SU-DHL-6 (cell line): ENCODE measurements around the gene MR1.

Source experiments
- H2AFZ ChIP-seq: fragments of 200-600 bp; sonication (generic); 2 replicates; pipeline ENCODE4 v1.6.1; 2014; ENCODE audit warnings: low read depth, mild to moderate bottlenecking, moderate library complexity, mixed read lengths, antibody characterized with exemption, low read length; ENCODE audit not compliant: severe bottlenecking
- H3F3A ChIP-seq: fragments of 200-600 bp; shearing (Covaris generic); 2 replicates; pipeline ENCODE4 v1.6.0; 2016; ENCODE audit warnings: antibody characterized with exemption, mild to moderate bottlenecking; ENCODE audit not compliant: insufficient read depth
- H3K27ac ChIP-seq: fragments of 200-600 bp; sonication (generic); 2 replicates; pipeline ENCODE4 v1.5.1; 2016; ENCODE audit warnings: low read depth, mild to moderate bottlenecking, low read length, moderate library complexity, mixed read lengths
- H3K27me3 ChIP-seq: fragments of 200-600 bp; sonication (generic), shearing (Covaris generic); 2 replicates; pipeline ENCODE4 v1.6.0; 2014; ENCODE audit warnings: mild to moderate bottlenecking, low read length
- H3K36me3 ChIP-seq: fragments of 200-600 bp; sonication (generic); 2 replicates; pipeline ENCODE4 v1.6.1; 2014; ENCODE audit warnings: mild to moderate bottlenecking, low read length, mixed read lengths
- H3K4me2 ChIP-seq: fragments of 300-600, 200-600 bp; shearing (Covaris generic), sonication (generic); 2 replicates; pipeline ENCODE4 v1.6.0; 2014; ENCODE audit warnings: low read length, low read depth, mild to moderate bottlenecking; ENCODE audit not compliant: poor library complexity, severe bottlenecking
- H3K4me3 ChIP-seq: fragments of 200-600 bp; sonication (generic); 2 replicates; pipeline ENCODE4 v1.5.1; 2014; ENCODE audit warnings: antibody characterized with exemption, low read length, mild to moderate bottlenecking, mixed read lengths; ENCODE audit not compliant: insufficient read depth, poor library complexity, severe bottlenecking
- H3K79me2 ChIP-seq: fragments of 200-600 bp; sonication (generic); 2 replicates; pipeline ENCODE4 v1.6.1; 2014; ENCODE audit warnings: mild to moderate bottlenecking, low read length, moderate library complexity; ENCODE audit not compliant: insufficient read depth
- H3K9ac ChIP-seq: fragments of 200-600 bp; sonication (generic); 2 replicates; pipeline ENCODE4 v1.7.0; 2014; ENCODE audit warnings: mild to moderate bottlenecking, low read length
- H3K9me2 ChIP-seq: fragments of 200-600 bp; sonication (generic); replicated peaks from 2 replicates; pipeline ENCODE4 v1.6.1; 2014; ENCODE audit warnings: low read length; ENCODE audit not compliant: insufficient read depth
- H3K9me3 ChIP-seq: fragments of 200-600 bp; sonication (generic); 2 replicates; pipeline ENCODE4 v1.6.1; 2014; ENCODE audit warnings: low read length, mixed read lengths; ENCODE audit not compliant: insufficient read depth
- H4K20me1 ChIP-seq: fragments of 200-600 bp; sonication (generic); 2 replicates; pipeline ENCODE4 v1.6.1; 2014; ENCODE audit warnings: low read depth, mild to moderate bottlenecking, antibody characterized with exemption, low read length, moderate library complexity, mixed read lengths
- CTCF ChIP-seq: fragments of 200-600 bp; sonication (generic); IDR thresholded peaks from one replicate; pipeline ENCODE4 v1.5.1; 2017; ENCODE audit warnings: antibody characterized with exemption, mild to moderate bottlenecking, low read length, moderate library complexity; ENCODE audit not compliant: insufficient read depth, poor library complexity, severe bottlenecking
- EZH2phosphoT487 ChIP-seq: fragments of 200-600 bp; sonication (generic), shearing (Covaris generic); conservative IDR thresholded peaks from 2 replicates; pipeline ENCODE4 v1.6.1; 2018; ENCODE audit warnings: mild to moderate bottlenecking, antibody characterized with exemption, low read length, moderate library complexity, mixed read lengths

MR1 gene

GRCh38 chr1:181050922-181051321, 17.1 kb downstream of the MR1 start:
- Histone ChIP-seq H3K27ac (no peak overlapping the region), H2AFZ (no peak overlapping the region), H3F3A (no peaks in the 10 kb centered on the region), H3K9ac (no peak overlapping the region), H3K27me3 (no peaks in the 10 kb centered on the region), H3K9me3 (no peaks in the 10 kb centered on the region), H3K79me2 (no peaks in the 10 kb centered on the region), H3K9me2 (no peaks in the 10 kb centered on the region), H3K4me2 (no peak overlapping the region), H3K4me3 (no peak overlapping the region), H4K20me1 (no peaks in the 10 kb centered on the region), H3K36me3 (no peaks in the 10 kb centered on the region)
- TF ChIP-seq CTCF = no peak
- no peak for TF ChIP-seq EZH2phosphoT487

- no peak overlapping the region for H3K4me2 ChIP-seq
- no peak overlapping the region for H3K27ac ChIP-seq
- no peak overlapping the region for H3K9ac ChIP-seq
- H3K27me3 ChIP-seq = no peaks in the 10 kb centered on the region
- H3K36me3 ChIP-seq = no peaks in the 10 kb centered on the region; the same call in 1 of the 2 replicates
- H3K9me2 ChIP-seq = no peaks in the 10 kb centered on the region
- no peaks in the 10 kb centered on the region for H4K20me1 ChIP-seq
- no peaks in the 10 kb centered on the region for H3K79me2 ChIP-seq
- peaks cover 2% of the 10 kb centered on the region; the same call in 1 of the 2 replicates for H3F3A ChIP-seq
- TF ChIP-seq CTCF (no peak), EZH2phosphoT487 (no peak)
- no peak overlapping the region for H3K4me3 ChIP-seq
- H2AFZ ChIP-seq = no peak overlapping the region
- no peaks in the 10 kb centered on the region for H3K9me3 ChIP-seq
Observed at GRCh38 chr1:181056560-181056959, 22.8 kb downstream of the MR1 start.

GRCh38 chr1:181057079-181057478, 23.3 kb downstream of the MR1 start:
- H3K4me2 ChIP-seq = no peak overlapping the region
- no peak overlapping the region for H3K4me3 ChIP-seq
- TF ChIP-seq CTCF (no peak), EZH2phosphoT487 (no peak)
- H3F3A ChIP-seq = peaks cover 6% of the 10 kb centered on the region; the same call in 1 of the 2 replicates
- no peak overlapping the region for H2AFZ ChIP-seq
- no peak overlapping the region for H3K27ac ChIP-seq
- H3K27me3 ChIP-seq = no peaks in the 10 kb centered on the region
- no peak overlapping the region for H3K9ac ChIP-seq
- H3K9me3 ChIP-seq = no peaks in the 10 kb centered on the region
- no peaks in the 10 kb centered on the region for H3K79me2 ChIP-seq
- H3K9me2 ChIP-seq = no peaks in the 10 kb centered on the region
- no peaks in the 10 kb centered on the region; the same call in 1 of the 2 replicates for H3K36me3 ChIP-seq
- H4K20me1 ChIP-seq = no peaks in the 10 kb centered on the region
